ENCODE measurements around the gene GJC2.

The GJC2 gene

DNA sequence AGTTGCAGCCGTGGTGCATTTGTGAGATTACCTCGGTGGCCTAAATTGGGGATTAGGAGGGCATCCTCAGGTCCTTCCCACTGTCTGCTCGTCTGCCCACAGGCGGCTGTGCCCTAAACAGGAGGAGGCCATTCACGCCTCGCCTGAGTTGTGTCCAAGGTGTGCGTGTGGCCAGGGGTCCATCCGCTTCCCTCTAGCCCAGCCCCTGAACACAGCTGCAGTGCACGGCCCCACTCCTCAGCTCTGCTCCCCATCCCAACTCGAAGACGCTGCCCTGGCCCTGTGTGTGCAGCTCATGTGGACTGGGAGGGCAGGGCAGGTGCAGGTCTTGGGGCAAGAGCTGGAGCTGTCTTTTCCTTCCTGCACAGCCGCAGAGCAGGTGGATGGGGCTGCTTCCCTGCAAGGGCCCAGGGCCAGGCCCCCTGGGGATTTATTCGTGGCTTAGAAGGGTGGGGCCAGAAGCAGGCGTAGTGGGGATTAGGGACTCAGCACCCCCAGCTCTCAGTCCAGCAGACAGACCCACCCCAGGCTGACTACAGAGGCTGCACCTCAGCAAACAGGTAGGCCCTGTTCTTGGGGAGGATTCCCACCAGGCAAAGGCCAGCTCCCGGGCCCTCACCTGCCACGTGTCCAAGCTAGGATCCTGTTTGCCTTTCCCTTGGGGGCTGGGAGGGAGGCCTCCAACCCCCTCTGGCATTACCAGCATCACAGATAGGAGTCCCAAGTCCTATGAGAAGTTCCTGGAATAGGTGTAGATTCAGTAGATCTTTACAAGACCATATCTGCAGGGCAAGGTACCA, 5.3 kb upstream of the GJC2 start:
- in situ Hi-C loops (cut with MboI; ENCODE audit: low sequenced_read_pairs) = no loop called here

DNA sequence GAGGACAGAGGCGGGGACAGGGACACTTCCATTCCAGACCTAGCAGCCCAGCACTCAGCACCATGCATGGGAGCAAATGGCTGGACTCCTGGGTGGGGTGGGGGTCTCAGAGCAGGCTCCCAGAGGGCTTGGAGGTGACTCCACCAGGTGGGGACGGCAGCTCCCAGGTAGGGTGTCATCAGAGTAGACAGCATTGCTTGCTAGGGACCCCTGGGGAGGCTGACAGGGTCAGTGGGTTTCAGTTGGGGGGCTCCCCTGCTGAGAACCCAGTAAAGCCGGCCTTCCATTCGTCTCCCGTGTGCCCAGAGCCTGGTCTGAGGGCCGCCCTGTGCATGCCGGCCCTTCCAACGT, 4.8 kb upstream of the GJC2 start:
- in situ Hi-C loops (cut with MboI; ENCODE audit: low sequenced_read_pairs) = no loop called here

DNA sequence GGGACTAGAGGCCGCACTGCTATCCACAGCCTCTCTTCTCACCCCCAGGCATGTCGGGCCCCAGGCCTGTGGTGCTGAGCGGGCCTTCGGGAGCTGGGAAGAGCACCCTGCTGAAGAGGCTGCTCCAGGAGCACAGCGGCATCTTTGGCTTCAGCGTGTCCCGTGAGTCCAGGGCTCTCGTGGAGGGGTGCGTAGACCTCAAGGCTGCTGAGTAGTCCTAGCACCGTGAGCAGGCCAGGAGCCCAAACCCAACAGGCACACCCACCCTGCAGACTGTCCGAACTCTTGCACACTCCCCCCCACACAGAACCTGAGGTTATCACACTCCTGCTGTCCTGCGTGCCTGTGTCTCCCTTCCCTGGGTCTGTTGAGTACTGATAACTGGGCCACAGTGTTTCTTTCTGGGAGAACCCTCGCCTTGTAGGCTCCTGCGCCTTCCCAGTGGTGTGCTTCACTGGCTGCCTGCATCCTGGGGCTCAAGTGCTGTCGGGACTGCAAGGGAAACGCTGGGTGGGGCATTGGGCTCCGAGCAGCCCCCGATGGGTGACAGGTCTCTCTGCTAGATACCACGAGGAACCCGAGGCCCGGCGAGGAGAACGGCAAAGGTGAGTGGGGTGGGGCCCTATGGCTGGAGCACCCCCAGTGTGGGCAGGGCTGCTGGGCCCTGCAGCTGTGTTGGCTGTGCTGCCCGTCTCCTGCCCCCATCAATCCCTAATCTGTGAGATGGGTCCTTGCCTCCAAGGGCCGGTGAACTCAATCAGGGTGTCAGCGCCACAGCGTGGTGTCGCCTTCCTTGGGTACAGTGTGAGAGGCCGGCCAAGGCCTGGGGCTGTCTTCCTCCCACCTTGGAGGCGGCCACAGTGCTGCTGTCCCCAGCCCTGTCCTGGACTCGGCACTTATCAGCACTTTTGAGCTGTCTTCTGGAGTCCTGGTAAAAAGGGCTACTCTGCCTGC, 4.0 kb upstream of the GJC2 start:
- in situ Hi-C loops (cut with MboI; ENCODE audit: low sequenced_read_pairs) = no loop called here

DNA sequence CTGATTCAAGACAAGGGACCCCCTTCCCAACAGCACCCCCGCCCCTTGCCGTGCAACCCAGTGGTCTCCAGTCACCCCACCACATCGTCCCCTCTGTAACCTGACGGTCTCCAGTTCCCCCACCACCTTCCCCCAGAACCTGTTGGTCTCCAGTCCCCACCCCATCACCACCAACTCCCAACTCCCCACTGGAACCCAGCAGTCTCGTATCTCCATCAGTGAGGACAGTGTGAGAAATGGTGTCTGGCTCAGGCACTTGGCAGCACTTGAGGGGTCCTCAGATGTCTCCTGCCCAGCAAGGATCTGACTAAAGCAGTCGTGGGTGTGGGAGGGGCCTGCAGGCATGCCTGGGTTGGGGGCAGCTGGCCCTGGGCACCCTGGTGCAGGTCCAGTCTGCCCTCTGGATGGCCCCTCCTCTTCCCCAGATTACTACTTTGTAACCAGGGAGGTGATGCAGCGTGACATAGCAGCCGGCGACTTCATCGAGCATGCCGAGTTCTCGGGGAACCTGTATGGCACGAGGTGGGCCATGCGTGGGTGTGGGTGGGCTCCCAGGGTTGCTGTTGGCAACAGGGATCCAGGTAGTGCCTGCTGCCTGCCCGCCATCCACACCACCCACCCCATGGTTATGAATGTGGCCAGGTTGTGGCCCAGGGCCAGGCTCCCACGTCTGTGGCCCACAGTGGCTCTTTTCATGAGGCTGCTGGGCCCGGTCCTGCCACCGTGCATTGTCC, 3.1 kb upstream of the GJC2 start:
- in situ Hi-C loops (cut with MboI; ENCODE audit: low sequenced_read_pairs) = no loop called here

DNA sequence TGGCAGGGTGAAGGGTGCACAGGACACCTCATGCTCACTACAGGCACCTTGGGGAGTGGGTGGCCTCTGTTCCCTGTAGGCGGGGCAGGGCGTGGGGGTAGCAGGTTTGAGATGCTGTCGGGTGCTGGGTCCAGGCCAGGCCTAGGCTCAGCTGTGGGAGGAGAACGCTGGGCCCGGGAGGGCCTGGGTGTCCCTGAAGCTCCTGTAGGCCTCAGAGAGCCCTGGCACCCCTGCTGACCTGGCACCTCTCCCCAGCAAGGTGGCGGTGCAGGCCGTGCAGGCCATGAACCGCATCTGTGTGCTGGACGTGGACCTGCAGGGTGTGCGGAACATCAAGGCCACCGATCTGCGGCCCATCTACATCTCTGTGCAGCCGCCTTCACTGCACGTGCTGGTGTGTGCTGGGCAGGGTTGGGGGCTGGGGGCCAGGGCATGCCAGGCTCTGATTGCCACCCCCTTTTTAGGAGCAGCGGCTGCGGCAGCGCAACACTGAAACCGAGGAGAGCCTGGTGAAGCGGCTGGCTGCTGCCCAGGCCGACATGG, 2.5 kb upstream of the GJC2 start:
- in situ Hi-C loops (cut with MboI; ENCODE audit: low sequenced_read_pairs) = no loop called here

DNA sequence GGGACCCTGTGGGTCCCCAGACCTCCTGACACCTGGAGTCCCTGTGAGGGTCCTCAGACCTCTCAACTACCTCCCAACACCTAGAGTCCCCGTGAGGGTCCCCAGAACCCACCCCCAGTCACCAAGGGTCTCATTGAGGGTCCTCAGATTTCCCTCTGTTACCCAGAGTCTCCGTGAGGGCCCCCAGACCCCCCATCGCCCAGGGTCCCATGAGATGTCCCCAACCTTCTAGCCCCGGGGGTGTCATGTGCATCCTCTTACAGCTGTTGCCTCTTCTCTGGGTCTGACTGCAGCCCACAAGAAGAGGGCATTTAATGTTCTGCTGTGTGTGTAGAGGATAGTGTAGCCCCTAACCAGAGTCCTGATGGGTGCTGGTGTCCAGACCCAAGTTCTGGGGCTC, 2.0 kb upstream of the GJC2 start:
- in situ Hi-C loops (cut with MboI; ENCODE audit: low sequenced_read_pairs) = no loop called here

DNA sequence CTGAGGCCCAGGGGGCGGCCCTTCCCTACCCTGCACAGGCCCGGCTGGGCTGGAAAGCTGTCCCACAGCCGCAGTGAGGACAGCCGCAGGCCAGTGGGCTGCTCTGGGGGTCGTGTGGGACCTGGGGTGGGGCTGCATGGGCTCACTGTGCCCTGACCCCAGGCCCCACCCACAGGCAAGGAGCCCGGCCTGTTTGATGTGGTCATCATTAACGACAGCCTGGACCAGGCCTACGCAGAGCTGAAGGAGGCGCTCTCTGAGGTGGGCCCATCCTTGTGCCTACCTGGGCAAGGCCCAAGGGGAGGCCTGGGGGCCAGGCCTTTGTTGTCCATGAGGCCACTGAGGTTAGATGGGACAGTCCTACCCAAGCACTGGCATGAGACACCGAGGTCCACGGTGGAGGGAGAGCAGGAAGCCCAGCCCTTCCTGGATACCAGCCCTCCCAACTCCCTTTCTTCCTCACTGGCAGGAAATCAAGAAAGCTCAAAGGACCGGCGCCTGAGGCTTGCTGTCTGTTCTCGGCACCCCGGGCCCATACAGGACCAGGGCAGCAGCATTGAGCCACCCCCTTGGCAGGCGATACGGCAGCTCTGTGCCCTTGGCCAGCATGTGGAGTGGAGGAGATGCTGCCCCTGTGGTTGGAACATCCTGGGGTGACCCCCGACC, 1.4 kb upstream of the GJC2 start:
- in situ Hi-C loops (cut with MboI; ENCODE audit: low sequenced_read_pairs) = no loop called here

DNA sequence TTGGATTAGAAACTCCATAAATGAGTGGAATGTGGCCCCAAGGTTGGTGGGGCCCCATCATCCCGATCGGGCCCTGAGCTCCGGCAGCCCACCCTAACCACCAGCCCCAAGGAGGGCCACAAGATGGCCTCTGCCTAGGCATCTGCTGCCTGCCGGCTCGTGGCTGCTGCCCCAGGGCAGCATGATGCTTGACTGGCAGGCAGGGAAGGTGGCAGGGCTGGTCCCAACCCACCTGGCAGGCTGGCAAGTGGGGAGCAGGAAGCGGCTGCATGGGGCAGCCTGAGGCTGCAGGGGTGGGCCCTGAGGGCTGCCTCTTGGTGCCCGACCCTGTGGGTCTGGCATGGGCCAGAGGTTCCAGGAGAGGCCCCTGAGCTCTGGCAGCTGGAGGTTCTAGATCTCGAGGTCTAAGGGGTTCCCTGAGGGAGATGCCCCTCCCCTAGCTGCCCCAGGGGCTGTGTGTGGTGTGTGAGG, 760 bp upstream of the GJC2 start:
- in situ Hi-C loops (cut with MboI; ENCODE audit: low sequenced_read_pairs) = no loop called here

DNA sequence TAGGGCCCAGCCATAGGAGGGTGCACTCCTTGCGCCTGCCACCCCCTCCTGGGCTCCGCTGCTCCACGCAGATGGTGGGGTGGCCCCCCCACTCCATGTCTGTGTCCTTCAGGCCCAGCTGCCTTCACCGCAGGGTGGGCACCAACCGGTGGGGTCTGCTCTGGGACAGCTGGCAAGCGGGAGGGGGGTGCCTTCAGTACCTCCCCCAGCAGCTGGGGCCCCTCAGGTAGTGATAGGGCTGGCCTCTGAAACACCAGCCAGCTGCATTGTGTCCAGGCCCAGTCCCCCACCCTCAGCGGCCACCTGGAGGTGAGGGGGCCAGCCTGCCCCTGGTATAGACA, 360 bp downstream of the GJC2 start:
- in situ Hi-C loops (cut with MboI; ENCODE audit: low sequenced_read_pairs) = no loop called here

DNA sequence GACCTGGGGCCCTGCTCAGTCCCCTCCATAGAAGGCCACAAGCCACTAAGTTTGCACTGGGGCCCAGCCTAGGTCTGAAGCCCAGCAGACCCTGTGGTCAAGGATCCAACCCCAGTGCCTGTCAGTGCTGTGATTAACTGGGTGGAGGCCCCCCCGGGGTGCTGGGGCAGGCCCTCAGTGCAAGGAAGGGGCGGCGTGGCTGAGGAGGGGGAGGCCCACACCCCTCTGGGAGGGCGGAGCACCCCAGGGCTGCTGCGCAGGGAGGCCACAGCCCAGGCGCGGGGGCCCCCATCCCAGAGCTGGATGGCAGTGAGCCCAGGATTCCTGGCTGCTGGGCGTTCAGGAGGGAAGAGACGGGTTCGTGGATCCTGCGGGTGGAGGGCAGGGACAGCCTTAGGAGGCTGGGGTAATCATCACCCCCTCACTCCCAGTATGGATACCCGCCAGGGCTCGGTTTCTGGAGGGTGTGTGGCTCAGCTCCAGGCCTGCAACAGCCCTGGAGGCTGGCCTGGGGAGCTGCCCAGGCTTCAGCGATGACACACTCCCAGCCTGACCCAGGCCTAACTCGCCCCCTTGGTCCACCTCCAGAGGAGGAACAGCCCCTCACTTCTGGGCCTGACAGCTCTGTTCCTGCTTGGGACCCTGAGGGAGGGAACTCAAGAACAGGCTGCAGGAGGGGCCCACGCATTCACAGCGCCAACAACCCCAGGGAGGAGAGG, 890 bp downstream of the GJC2 start:
- in situ Hi-C loops (cut with MboI; ENCODE audit: low sequenced_read_pairs) = no loop called here

DNA sequence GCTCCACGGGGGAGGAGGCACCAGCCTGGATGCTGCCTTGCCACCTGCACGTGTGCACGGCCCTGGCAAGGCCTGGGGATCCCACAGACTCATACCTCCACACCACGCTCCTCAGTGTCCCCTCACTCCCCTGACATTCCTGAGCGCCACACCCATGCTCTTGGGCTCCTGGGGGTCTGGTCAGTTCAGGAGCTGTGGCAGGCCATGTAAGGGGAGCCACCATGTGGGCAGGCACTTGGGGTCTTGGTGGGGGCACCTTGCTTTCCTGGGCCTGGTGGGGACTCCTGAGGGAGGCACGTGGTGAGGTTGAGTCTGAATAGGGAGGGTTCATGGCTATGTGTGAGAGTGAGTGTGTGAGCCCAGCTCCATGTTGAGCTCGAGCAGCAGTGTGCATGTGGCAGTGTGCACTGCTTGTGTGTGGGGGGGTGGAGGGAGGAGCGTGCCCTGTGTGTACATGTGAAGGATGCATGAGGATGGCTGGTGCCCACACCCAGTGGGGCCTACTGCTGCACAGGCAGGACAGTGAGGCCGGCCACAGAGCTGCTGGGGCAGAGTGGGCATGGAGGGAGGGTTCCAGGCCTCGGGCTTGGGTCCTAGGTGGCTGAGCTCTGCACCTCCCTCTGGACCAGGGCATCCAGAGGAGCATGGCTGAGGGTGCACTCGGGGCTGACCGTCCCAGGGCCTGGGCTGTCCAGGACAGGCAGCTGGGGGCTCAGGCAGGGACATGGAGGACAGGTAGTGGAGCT, 1.6 kb downstream of the GJC2 start:
- in situ Hi-C loops (cut with MboI; ENCODE audit: low sequenced_read_pairs) = no loop called here

DNA sequence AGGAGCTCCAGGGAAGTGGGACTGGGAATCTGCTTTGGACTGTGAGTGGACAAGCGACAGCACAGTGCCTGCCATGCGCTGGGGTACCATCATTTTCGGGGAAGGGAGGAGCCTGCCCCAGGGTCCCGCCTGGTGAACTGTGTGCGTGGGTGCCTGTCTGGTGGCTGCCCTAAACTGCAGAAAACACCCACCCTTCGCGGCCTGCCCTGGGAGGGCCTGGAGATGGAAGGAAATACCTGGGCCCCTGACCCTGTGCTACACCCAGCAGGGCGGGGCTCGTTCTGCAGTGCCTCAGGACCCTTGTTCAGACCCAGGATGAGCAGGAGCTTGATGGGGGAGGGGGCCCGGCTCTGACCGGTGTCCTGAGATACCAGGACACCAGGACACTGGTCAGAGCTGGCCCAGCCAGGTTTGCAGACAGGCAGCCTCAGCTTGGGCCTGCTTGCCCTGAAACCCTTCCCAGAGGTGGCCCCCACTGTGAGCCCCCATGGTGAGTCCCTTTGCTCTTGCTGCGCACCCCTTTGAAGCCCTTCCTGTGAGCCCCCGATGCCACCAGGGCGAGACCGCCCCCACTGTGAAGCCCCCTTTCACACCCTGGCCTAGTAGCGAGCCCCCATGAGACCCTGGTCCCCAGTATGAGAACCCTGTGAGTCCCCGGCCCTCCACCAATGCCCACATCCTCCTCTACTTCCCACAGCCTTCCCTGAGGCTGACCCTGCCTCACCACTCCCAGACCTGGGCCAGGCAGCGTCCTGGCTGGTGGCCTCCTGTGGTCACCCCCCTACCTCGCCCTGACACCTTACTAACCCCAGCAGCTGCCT, 2.6 kb downstream of the GJC2 start:
- in situ Hi-C loops (cut with MboI; ENCODE audit: low sequenced_read_pairs) = no loop called here

DNA sequence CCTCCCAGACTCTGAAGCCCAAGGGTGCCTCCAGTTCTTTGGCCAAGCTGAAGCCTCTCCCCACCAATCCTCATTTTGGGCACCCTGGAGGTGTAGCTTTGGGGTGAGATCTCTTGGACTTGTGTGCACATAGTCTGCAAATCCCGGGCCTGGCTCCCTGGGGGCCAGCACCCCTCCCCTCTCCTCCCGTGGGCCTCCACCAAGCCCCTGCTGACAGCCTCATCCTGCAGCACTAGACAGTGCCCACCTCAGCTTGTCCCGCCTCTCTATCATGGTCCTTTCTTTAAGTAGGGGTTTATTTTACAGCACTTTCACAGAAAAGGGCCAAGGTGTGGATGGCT, 3.2 kb downstream of the GJC2 start:
- in situ Hi-C loops (cut with MboI; ENCODE audit: low sequenced_read_pairs) = no loop called here

DNA sequence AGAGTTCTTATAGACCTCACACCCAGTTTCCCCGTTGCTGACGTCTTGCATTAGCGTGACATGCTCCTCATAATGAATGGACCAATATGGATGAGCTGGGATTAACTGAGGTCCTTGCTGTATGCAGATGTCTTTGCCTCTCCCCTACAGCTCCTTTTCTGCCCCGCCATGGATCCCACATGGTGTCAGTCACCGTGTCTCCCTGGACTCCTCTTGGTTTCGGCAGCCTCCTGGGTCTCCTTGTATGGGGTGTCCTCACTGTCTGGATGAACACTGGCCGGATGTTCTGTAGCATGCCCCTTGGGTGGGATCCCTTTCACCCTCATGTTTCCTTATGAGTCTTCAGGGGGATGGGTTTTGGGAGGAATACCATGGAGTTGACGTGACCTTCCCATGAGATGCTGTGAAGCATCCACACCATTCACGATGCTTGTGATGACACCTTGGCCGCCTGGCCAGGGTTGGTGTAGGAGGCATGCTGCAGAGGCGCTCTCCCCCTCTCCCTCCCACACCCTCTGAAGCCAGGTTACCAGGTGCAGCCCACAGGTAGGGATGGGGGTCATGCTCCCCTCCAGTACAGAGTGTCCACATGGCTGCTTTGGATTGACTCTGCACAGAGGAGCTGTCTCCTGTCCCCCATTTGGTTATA, 4.4 kb downstream of the GJC2 start:
- in situ Hi-C loops (cut with MboI; ENCODE audit: low sequenced_read_pairs) = no loop called here

DNA sequence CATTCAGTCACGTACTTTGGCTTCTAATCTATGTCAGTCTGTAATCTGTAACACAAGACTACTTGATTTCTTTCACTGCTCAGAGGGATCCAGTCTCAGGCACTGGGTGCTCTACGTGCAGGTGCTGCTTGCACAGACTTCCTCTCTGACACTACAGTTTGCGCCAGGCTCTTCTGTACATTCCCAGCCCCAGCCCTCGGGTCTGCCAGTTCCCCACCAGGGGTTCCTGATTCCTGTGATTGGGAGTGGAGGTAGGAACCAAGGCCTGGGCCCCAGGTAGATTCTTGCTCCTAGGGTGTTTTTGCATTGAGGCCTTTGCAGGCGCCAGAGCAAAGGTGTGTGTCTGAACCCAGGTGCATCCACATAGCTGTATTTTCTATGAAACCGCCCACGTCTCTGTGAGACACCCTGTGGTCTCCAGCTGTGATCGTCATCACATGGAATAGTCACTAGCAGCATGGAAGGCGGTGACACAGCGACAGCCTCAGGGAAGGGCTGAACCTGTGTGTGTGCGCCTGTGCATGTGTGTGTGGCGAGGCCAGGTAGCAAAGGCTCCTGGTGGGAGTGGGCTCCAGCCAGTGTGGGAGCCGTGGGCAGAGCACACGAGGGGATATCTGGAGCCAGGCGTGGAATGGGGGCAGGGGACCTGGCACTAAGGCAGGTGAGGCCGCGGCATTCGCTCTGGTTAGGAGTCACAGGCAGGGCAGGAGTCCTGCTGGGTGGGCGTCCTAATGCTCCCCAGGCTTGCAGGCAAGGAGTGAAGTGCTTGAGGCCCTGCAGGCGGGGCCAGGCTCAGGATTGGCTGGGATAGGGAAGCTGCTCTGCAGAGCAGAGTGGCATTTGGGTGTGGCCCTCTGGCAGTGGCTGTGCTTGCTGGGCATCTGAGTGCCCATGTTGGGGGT, 5.2 kb downstream of the GJC2 start:
- in situ Hi-C loops (cut with MboI; ENCODE audit: low sequenced_read_pairs) = no loop called here

DNA sequence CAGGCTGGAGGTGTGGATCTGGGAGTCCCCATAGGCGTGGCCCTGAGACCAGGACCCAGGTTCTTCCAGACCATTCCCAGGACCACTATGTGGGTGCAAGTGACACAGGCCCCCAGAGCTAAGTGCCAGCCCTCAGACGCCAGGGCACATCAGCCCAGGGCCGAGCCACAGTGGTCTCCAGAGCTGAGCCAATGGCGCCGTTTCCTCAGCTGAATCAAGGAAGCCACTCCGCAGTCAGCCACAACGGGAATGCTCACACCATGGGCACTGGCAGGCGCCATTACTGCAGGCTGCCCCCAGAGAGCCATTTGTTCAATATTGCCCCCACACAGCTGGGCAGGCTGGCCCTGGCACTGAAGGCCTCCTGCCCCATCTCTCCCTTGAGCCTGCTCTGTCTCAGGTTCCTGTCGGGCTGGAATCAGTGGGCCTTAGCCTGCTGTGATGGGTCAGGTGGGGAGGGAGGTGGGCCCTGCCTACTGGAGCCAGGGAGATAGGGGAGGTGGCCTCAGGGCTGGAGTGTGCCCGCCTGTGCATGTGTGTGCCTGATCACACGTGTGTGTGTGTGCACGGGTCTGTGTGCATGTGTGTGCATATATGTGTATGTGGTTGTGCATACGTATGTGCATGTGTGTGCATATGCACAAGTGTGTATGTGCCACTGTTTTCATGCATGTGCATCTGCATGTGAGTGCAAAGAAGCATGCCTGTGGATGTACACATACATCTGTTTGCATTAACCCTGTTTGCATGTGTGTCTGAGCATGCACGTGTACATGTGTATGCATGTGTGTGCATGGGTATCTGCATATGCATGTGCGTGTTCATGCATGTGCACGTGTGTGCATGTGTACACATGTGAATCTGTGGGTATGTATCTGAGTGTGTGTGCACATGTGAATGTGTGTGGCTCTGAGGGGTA, 6.1 kb downstream of the GJC2 start:
- in situ Hi-C loops (cut with MboI; ENCODE audit: low sequenced_read_pairs) = no loop called here

All from HL-60/S4 (cell line).